ENCODE results near the gene JAM3. TPM values are rescaled to one million over a fixed set of nuclear protein-coding genes. Genes with fewer than 3 reads are reported as not detected.

Gene JAM3
- total RNA-seq, 2 donors from 2014 or later = 35.8 to 41.8 TPM

GRCh38 chr11:134170177-134170918, 101.5 kb downstream of the JAM3 start:
- Histone ChIP-seq H3K9me3 (ENCODE audit: control insufficient read depth, low read length) (peaks cover 66% of the 10 kb centered on the region), H3K4me3 (ENCODE audit: low read length) (peak overlapping the region; percentile 71), H3K9ac (ENCODE audit: extremely low read depth, low read length, poor library complexity, severe bottlenecking) (no peak overlapping the region), H3K27ac (ENCODE audit: low read depth, low read length) (no peak overlapping the region), H3K27me3 (ENCODE audit: control insufficient read depth, insufficient read depth, low read length, poor library complexity, severe bottlenecking) (no peaks in the 10 kb centered on the region), H3K36me3 (ENCODE audit: control insufficient read depth, insufficient read depth, low read length) (peaks cover 84% of the 10 kb centered on the region), H3K4me1 (ENCODE audit: control insufficient read depth, insufficient read depth, low read length) (no peaks in the 10 kb centered on the region)
- H3K27ac Mint-ChIP-seq = no peak overlapping the region
- 96 to 98% methylated on average over 5 to 6 of the region's 6 CpGs for WGBS, 2 experiments (ENCODE audit: insufficient coverage in 1 of 2, insufficient read length in 1 of 2)
- H3K4me1 Mint-ChIP-seq = no peaks in the 10 kb centered on the region
- peaks cover 65% of the 10 kb centered on the region for H3K9me3 Mint-ChIP-seq
- no peak for TF ChIP-seq CTCF (conservative IDR thresholded peaks at IDR 0.05)
- H3K27me3 Mint-ChIP-seq (ENCODE audit: insufficient read depth) = no peaks in the 10 kb centered on the region
- H3K4me3 Mint-ChIP-seq = no peak overlapping the region
- peaks cover 91% of the 10 kb centered on the region for H3K36me3 Mint-ChIP-seq (ENCODE audit: low read depth)
- DNase-seq = no peak

GRCh38 chr11:134170919-134171281, 102.0 kb downstream of the JAM3 start:
- Mint-ChIP-seq H3K4me1 (no peaks in the 10 kb centered on the region), H3K9me3 (peaks cover 60% of the 10 kb centered on the region), H3K27me3 (ENCODE audit: insufficient read depth) (no peaks in the 10 kb centered on the region), H3K36me3 (ENCODE audit: low read depth) (peaks cover 92% of the 10 kb centered on the region), H3K4me3 (no peak overlapping the region), H3K27ac (no peak overlapping the region)
- H3K4me1 ChIP-seq (ENCODE audit: control insufficient read depth, insufficient read depth, low read length) = no peaks in the 10 kb centered on the region
- no peak overlapping the region for H3K9ac ChIP-seq (ENCODE audit: extremely low read depth, low read length, poor library complexity, severe bottlenecking)
- WGBS, 2 experiments (ENCODE audit: insufficient coverage in 1 of 2, insufficient read length in 1 of 2) = 93% methylated on average over 3 to 5 of the region's 5 CpGs
- DNase-seq = no peak
- peaks cover 85% of the 10 kb centered on the region for H3K36me3 ChIP-seq (ENCODE audit: control insufficient read depth, insufficient read depth, low read length)
- H3K4me3 ChIP-seq (ENCODE audit: low read length) = no peak overlapping the region
- no peaks in the 10 kb centered on the region for H3K27me3 ChIP-seq (ENCODE audit: control insufficient read depth, insufficient read depth, low read length, poor library complexity, severe bottlenecking)
- H3K9me3 ChIP-seq (ENCODE audit: control insufficient read depth, low read length) = peaks cover 60% of the 10 kb centered on the region
- H3K27ac ChIP-seq (ENCODE audit: low read depth, low read length) = no peak overlapping the region
- TF ChIP-seq CTCF (conservative IDR thresholded peaks at IDR 0.05) = no peak

- H3K4me1 Mint-ChIP-seq = no peaks in the 10 kb centered on the region
- H3K36me3 Mint-ChIP-seq (ENCODE audit: low read depth) = peaks cover 98% of the 10 kb centered on the region
- WGBS, 2 experiments (ENCODE audit: insufficient coverage in 1 of 2, insufficient read length in 1 of 2) = 96 to 100% methylated on average over 8 to 10 of the region's 10 CpGs
- Histone ChIP-seq H3K9me3 (ENCODE audit: control insufficient read depth, low read length) (peaks cover 59% of the 10 kb centered on the region), H3K27ac (ENCODE audit: low read depth, low read length) (no peak overlapping the region), H3K4me3 (ENCODE audit: low read length) (no peak overlapping the region), H3K36me3 (ENCODE audit: control insufficient read depth, insufficient read depth, low read length) (peaks cover 95% of the 10 kb centered on the region), H3K9ac (ENCODE audit: extremely low read depth, low read length, poor library complexity, severe bottlenecking) (no peak overlapping the region), H3K4me1 (ENCODE audit: control insufficient read depth, insufficient read depth, low read length) (no peaks in the 10 kb centered on the region), H3K27me3 (ENCODE audit: control insufficient read depth, insufficient read depth, low read length, poor library complexity, severe bottlenecking) (no peaks in the 10 kb centered on the region)
- DNase-seq = no peak
- TF ChIP-seq CTCF (conservative IDR thresholded peaks at IDR 0.05) = no peak
- no peak overlapping the region for H3K27ac Mint-ChIP-seq
- H3K27me3 Mint-ChIP-seq (ENCODE audit: insufficient read depth) = no peaks in the 10 kb centered on the region
- peaks cover 55% of the 10 kb centered on the region for H3K9me3 Mint-ChIP-seq
- no peak overlapping the region for H3K4me3 Mint-ChIP-seq
Observed at GRCh38 chr11:134171951-134172350, 103.1 kb downstream of the JAM3 start.

All from endodermal cell (in vitro differentiated cells).